Lung (tissue), 12 donors: ENCODE measurements around the gene SETD1B. TPM values are rescaled to one million over a fixed set of nuclear protein-coding genes. Genes with fewer than 3 reads are reported as not detected.

ENCODE experiments used
- ATAC-seq: fragments of 200-7000 bp; cut with Tn5 transposase; one replicate; pipeline ENCODE4 v1.9.1; 2020; ENCODE audit warnings: moderate number of reproducible peaks; ENCODE audit not compliant: insufficient read depth, low FRiP score
- DNase-seq, 3 donors: peaks; one replicate each; pipeline ENCODE4 v3.0.0-alpha.2; 2013 to 2017
- H3K27ac ChIP-seq, 2 donors: one replicate each; pipeline ENCODE4 v1.5.1; 2013; ENCODE audit warnings: mild to moderate bottlenecking in 2 of 2, moderate library complexity in 2 of 2, control low read depth in 1 of 2, inconsistent platforms in 1 of 2, low read depth in 1 of 2, low read length in 1 of 2
- H3K27me3 ChIP-seq, 3 donors: one replicate each; pipeline ENCODE4 v1.5.1; 2013; ENCODE audit warnings: low read length in 2 of 3; ENCODE audit not compliant: control insufficient read depth in 3 of 3, insufficient read depth in 3 of 3
- H3K36me3 ChIP-seq, 4 donors: one replicate each; pipeline ENCODE4 v1.5.1; 2013; ENCODE audit warnings: low read length in 4 of 4, mild to moderate bottlenecking in 1 of 4, moderate library complexity in 1 of 4; ENCODE audit not compliant: control insufficient read depth in 4 of 4, insufficient read depth in 4 of 4
- H3K4me1 ChIP-seq, 5 donors: one replicate each; pipeline ENCODE4 v1.5.1; 2013; ENCODE audit warnings: low read length in 5 of 5, mild to moderate bottlenecking in 2 of 5, moderate library complexity in 1 of 5; ENCODE audit not compliant: control insufficient read depth in 5 of 5, insufficient read depth in 5 of 5
- H3K4me3 ChIP-seq: one replicate; pipeline ENCODE4 v1.5.1; 2013; ENCODE audit warnings: mild to moderate bottlenecking, control low read depth, moderate library complexity
- H3K9ac ChIP-seq, 2 donors: one replicate each; pipeline ENCODE4 v1.5.1; 2013; ENCODE audit warnings: low read length in 2 of 2, control low read depth in 1 of 2; ENCODE audit not compliant: insufficient read depth in 1 of 2
- H3K9me3 ChIP-seq, 4 donors: one replicate each; pipeline ENCODE4 v1.5.1; 2013; ENCODE audit warnings: low read length in 3 of 4, mild to moderate bottlenecking in 1 of 4, moderate library complexity in 1 of 4; ENCODE audit not compliant: control insufficient read depth in 4 of 4, insufficient read depth in 3 of 4
- CTCF ChIP-seq: IDR thresholded peaks from 2 replicates; pipeline ENCODE4 v1.5.1; 2012; ENCODE audit warnings: mild to moderate bottlenecking; ENCODE audit errors: control extremely low read depth, extremely low read depth
- WGBS, 2 donors: extraction: QIAGEN DNeasy Blood & Tissue Kit; methylation state at CpG; one replicate each; pipeline ENCODE4 v1.1.7; 2013; 5-methylcytosine and 5-hydroxymethylcytosine counted together
- polyA plus RNA-seq, 2 donors: library from polyadenylated mRNA; stranded (reverse); fragments of 200-250 nt; gene quantifications; one replicate each; pipeline ENCODE4 v1.2.1, GENCODE V29; 2013
- total RNA-seq, 2 donors: library from RNA; depleted of rRNA in 1 of 2; stranded (reverse); fragments of >200 nt in 1 of 2; gene quantifications; one replicate each; pipeline ENCODE4 v1.2.1, GENCODE V29; 2014 to 2021
- donor health status: control.
- donor health status: control.
- donor health status: Bipolar disorder and iron deficiency.
- donor health status: healthy.
- donor health status: DM: yes; HTN: yes; CAD: no.

The SETD1B gene
- total and polyA plus RNA-seq, 4 donors = 7.3 to 28.1 (median 10.4) TPM

GRCh38 chr12:121814429-121815119 lies 10.8 kb downstream of the SETD1B start:
- Histone ChIP-seq H3K4me1 (peaks cover 0 to 21% (median 9%) of the 10 kb centered on the region in 5 donors), H3K27ac (no peak overlapping the region), H3K36me3 (peaks cover 9 to 53% (median 35%) of the 10 kb centered on the region in 4 donors), H3K27me3 (no peaks in the 10 kb centered on the region), H3K4me3 (no peak overlapping the region), H3K9me3 (no peaks in the 10 kb centered on the region), H3K9ac (no peak overlapping the region)
- no peak for TF ChIP-seq CTCF
- DNase-seq (no peak), ATAC-seq (no peak)
- 95% methylated on average over 28 to 31 of the region's 31 CpGs for WGBS, 2 donors

- Histone ChIP-seq H3K9me3 (no peaks in the 10 kb centered on the region), H3K27ac (no peak overlapping the region), H3K27me3 (no peaks in the 10 kb centered on the region), H3K4me1 (peaks cover 0 to 21% (median 9%) of the 10 kb centered on the region in 5 donors), H3K9ac (no peak overlapping the region), H3K36me3 (peaks cover 9 to 53% (median 37%) of the 10 kb centered on the region in 4 donors), H3K4me3 (no peak overlapping the region)
- no peak for DNase-seq
- TF ChIP-seq CTCF = no peak
- 92 to 95% methylated on average over 8 of the region's 8 CpGs for WGBS, 2 donors
- ATAC-seq = no peak
Observed at GRCh38 chr12:121815263-121815662, 11.5 kb downstream of the SETD1B start.

- peaks cover 0 to 7% (median 2%) of the 10 kb centered on the region in 5 donors for H3K4me1 ChIP-seq
- H3K4me3 ChIP-seq = no peak overlapping the region
- no peaks in the 10 kb centered on the region for H3K9me3 ChIP-seq
- WGBS, 2 donors = 95 to 96% methylated on average over 44 to 47 of the region's 47 CpGs
- DNase-seq (no peak), ATAC-seq (no peak)
- no peak for TF ChIP-seq CTCF
- H3K27ac ChIP-seq = no peak overlapping the region
- H3K27me3 ChIP-seq = no peaks in the 10 kb centered on the region
- H3K36me3 ChIP-seq = peaks cover 10 to 53% (median 33%) of the 10 kb centered on the region in 4 donors
- H3K9ac ChIP-seq = no peak overlapping the region
Observed at GRCh38 chr12:121816925-121817647, 13.3 kb downstream of the SETD1B start.
